Stomach (tissue), 9 donors: ENCODE results near the gene CSRP1. TPM values are rescaled to one million over a fixed set of nuclear protein-coding genes. Genes with fewer than 3 reads are reported as not detected.

Experiments
- DNase-seq, 2 donors: peaks; one replicate each; pipeline versions ENCODE4 v3.0.0 to v3.0.0-alpha.2; 2013 to 2019
- H3K27ac ChIP-seq, 5 donors: fragments of 200-600 bp in 4 of 5; sonication (generic) in 4 of 5; one replicate each; pipeline ENCODE4 v1.5.1; 2013 to 2019; ENCODE audit warnings: mild to moderate bottlenecking in 1 of 5, moderate library complexity in 1 of 5
- H3K27me3 ChIP-seq, 3 donors: fragments of 200-600 bp; sonication (generic); one replicate each; pipeline ENCODE4 v1.5.1; 2017 to 2019; ENCODE audit warnings: mixed run types in 1 of 3
- H3K36me3 ChIP-seq, 4 donors: fragments of 200-600 bp; sonication (generic); 1 replicate in 3 of 4; 2 replicates in 1 of 4; pipeline ENCODE4 v1.5.1; 2016 to 2019
- H3K4me1 ChIP-seq, 4 donors: fragments of 200-600 bp; sonication (generic); one replicate each; pipeline ENCODE4 v1.5.1; 2016 to 2019
- H3K4me3 ChIP-seq, 4 donors: fragments of 200-600 bp; sonication (generic) in 3 of 4; one replicate each; pipeline ENCODE4 v1.5.1; 2016 to 2019; ENCODE audit warnings: mild to moderate bottlenecking in 1 of 4
- H3K9me3 ChIP-seq, 4 donors: fragments of 200-600 bp; sonication (generic); one replicate each; pipeline ENCODE4 v1.5.1; 2016 to 2019
- EP300 ChIP-seq: sonication (generic); formaldehyde crosslinking; IDR thresholded peaks from one replicate; pipeline ENCODE4 v1.6.1; 2017; ENCODE audit warnings: antibody characterized with exemption
- POLR2A ChIP-seq, 4 donors: fragments of 450-650 bp; IDR thresholded peaks; one replicate each; pipeline ENCODE4 v1.6.1; 2016; ENCODE audit warnings: antibody characterized with exemption in 4 of 4, control low read depth in 2 of 4, mild to moderate bottlenecking in 1 of 4, moderate library complexity in 1 of 4
- POLR2AphosphoS5 ChIP-seq, 3 donors: sonication (generic); formaldehyde crosslinking; IDR thresholded peaks; one replicate each; pipeline ENCODE4 v1.6.1; 2016; ENCODE audit warnings: antibody characterized with exemption in 3 of 3
- WGBS, 5 donors: extraction: QIAGEN DNeasy Blood & Tissue Kit in 3 of 5; methylation state at CpG; one replicate each; pipeline versions ENCODE4 v1.1.5 to v1.1.7; 2013 to 2018; 5-methylcytosine and 5-hydroxymethylcytosine counted together
- intact Hi-C: fragments of 100-400 bp; cut with DNase I; formaldehyde crosslinking; loops from one replicate; pipeline ENCODE4 v1.15.1; 2023; ENCODE audit warnings: low total_unique reads
- polyA plus RNA-seq, 3 donors: library from polyadenylated mRNA; stranded (reverse); fragments of 200-250 nt; gene quantifications; one replicate each; pipeline ENCODE4 v1.2.3, GENCODE V29; 2013
- total RNA-seq, 5 donors: library from RNA; depleted of rRNA; stranded (reverse); fragments of >200 nt; gene quantifications; one replicate each; pipeline versions ENCODE4 v1.1.0 to v1.2.3, GENCODE V29; 2014 to 2016
- TF ChIP-seq, protein P1 (sequence below), 7 experiments: fragments of 450-650 bp in 4 of 7; fragments of 200-600 bp in 3 of 7; sonication (generic) in 3 of 7; IDR thresholded peaks; one replicate each; pipeline ENCODE4 v1.5.1; 2016 to 2019; ENCODE audit warnings: antibody characterized with exemption in 7 of 7, control low read depth in 2 of 7, mild to moderate bottlenecking in 1 of 7
- donor health status: healthy with polysubstance abuse.
- donor health status: Bipolar disorder and iron deficiency.
- donor health status: healthy.

CSRP1 gene
- total and polyA plus RNA-seq, 8 donors, result 220 to 2,162 (median 528) TPM

DNA sequence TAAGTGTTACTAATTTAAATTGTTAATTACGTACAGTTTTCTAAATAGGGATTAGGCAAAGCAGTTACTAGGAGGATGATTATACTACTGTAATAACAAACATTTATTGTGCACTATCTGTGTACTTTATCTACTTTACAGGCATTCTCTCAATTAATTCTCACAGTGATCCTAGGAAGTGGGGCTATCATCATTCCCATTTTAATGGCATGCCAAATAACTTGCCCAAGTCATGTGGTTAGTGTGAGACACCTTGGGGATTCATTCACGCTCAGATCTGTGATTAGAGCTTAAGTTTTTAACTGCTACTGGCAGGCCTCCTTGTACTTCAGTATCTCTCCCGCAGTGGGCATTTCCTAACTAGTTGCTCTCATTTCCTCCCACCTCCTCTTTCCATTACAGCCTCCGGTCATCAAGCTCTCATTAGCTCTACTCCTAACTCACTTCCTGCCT is 49.4 kb downstream of the CSRP1 start:
- H3K4me1 ChIP-seq, result peaks cover 21 to 48% (median 34%) of the 10 kb centered on the region in 4 donors
- H3K9me3 ChIP-seq, result no peaks in the 10 kb centered on the region
- H3K4me3 ChIP-seq, result no peak overlapping the region
- no peak for DNase-seq
- H3K36me3 ChIP-seq, result no peaks in the 10 kb centered on the region
- H3K27me3 ChIP-seq, result no peaks in the 10 kb centered on the region
- peak overlapping the region in 4 of 5 donors; percentile 45 to 77 (median 68) for H3K27ac ChIP-seq
- 58 to 82% (median 68%) methylated on average over 4 of the region's 4 CpGs for WGBS, 5 donors
- intact Hi-C loops, result no loop called here
- TF ChIP-seq POLR2AphosphoS5 (IDR thresholded peaks at IDR 0.05) (no peak), POLR2A (IDR thresholded peaks at IDR 0.05) (no peak), EP300 (no peak)
- TF ChIP-seq, protein P1, sequence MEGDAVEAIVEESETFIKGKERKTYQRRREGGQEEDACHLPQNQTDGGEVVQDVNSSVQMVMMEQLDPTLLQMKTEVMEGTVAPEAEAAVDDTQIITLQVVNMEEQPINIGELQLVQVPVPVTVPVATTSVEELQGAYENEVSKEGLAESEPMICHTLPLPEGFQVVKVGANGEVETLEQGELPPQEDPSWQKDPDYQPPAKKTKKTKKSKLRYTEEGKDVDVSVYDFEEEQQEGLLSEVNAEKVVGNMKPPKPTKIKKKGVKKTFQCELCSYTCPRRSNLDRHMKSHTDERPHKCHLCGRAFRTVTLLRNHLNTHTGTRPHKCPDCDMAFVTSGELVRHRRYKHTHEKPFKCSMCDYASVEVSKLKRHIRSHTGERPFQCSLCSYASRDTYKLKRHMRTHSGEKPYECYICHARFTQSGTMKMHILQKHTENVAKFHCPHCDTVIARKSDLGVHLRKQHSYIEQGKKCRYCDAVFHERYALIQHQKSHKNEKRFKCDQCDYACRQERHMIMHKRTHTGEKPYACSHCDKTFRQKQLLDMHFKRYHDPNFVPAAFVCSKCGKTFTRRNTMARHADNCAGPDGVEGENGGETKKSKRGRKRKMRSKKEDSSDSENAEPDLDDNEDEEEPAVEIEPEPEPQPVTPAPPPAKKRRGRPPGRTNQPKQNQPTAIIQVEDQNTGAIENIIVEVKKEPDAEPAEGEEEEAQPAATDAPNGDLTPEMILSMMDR (IDR thresholded peaks at IDR 0.05), result no peak

DNA sequence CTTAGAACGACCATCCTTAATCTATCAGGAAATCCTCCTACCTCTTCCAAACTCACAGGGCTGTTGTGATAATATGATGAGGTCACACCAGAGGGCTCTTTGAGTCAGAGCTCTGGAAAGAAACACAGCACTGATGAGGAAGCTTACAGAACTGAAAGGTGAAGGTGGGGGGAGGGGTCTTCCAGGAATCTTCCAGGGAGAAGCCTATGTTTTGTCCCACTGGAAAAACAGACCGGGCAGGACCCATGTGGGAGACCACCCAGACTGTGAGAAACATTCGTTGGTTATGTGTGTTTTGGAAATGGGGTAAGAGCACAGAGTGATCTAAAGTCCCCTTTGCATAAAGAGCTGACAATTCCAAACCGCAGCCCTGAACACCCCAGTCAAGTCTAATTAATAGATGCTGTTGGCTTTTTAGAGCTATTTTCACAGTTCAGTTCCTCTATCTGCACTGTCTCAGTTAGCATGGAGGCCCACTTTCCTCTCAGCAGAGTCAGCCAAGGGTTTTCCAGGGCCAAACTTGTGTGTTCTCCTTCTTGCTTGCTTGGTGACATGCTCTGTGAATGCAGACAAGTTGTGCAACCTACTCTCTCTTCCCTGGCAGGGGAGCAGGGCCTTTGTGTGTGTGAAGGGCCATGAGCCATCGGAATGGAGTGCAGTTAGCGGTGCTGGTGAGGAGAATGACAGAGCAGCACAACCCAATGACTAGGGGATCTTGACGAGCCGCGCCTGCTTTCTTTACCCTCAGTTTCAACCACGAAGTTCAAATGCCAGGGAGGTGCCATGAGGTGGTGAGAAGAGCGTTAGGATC is 50.2 kb downstream of the CSRP1 start:
- Histone ChIP-seq H3K27me3 (no peaks in the 10 kb centered on the region), H3K36me3 (no peaks in the 10 kb centered on the region), H3K4me1 (peaks cover 15 to 40% (median 26%) of the 10 kb centered on the region in 4 donors), H3K27ac (peak overlapping the region; percentile 32 to 77 (median 67)), H3K4me3 (no peak overlapping the region), H3K9me3 (no peaks in the 10 kb centered on the region)
- whole genome bisulfite sequencing, 5 donors, result 59 to 70% (median 62%) methylated on average over 11 of the region's 11 CpGs
- TF ChIP-seq, protein P1 (IDR thresholded peaks at IDR 0.05), result no peak
- TF ChIP-seq POLR2AphosphoS5 (IDR thresholded peaks at IDR 0.05), result peak in 2 of 3 donors; percentile 45 to 85
- intact Hi-C loops, result no loop called here
- DNase-seq, result peak in 1 of 2 donors; percentile 64

DNA sequence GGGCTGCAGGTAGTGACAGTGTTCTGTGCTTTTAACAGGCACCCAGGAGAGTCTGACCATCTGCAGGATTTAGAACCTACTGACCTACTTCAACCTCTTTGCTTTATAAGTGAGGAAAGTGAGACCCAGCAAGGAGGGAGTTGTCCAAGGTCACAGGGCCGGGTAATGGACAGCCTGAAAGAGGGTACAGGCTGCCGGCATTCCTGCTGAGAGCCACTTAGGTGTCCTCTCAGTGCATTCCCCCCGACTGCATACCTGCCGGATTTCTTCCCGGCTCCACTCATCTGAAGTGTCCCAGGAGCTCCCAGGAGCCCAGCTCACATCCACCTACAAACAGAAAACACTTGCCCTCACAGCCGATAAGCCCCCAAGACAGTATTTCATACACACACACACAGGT is 51.8 kb downstream of the CSRP1 start:
- intact Hi-C loops, result no loop called here
- Histone ChIP-seq H3K27ac (no peak overlapping the region), H3K27me3 (peaks cover 0 to 7% (median 0%) of the 10 kb centered on the region in 3 donors), H3K36me3 (no peaks in the 10 kb centered on the region), H3K9me3 (no peaks in the 10 kb centered on the region), H3K4me3 (no peak overlapping the region), H3K4me1 (peaks cover 15 to 39% (median 19%) of the 10 kb centered on the region in 4 donors)
- DNase-seq, result no peak
- 67 to 89% (median 77%) methylated on average over 6 of the region's 6 CpGs for WGBS, 5 donors
- TF ChIP-seq EP300, result no peak
- TF ChIP-seq POLR2AphosphoS5 (IDR thresholded peaks at IDR 0.05), result no peak
- TF ChIP-seq, protein P1 (IDR thresholded peaks at IDR 0.05), result no peak

DNA sequence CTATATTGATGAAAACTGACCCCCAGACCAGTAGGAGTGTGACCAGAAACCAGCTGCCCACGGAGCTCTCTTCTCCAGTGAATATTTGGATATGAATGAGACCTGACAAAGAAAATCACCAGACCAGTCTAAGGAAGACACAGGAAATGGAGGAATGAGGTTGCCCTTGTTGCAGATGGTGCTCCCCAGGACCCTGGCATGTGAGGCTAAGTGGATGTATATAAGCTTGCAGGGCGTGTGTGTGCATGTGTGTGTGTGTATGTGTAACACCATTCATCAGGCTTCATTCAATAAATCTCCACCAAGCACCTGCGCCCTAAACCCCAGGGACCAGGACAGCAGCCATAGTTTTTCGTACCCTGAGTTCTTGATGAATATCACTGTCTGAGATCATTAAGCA is 52.3 kb downstream of the CSRP1 start:
- H3K4me1 ChIP-seq, result peaks cover 16 to 39% (median 21%) of the 10 kb centered on the region in 4 donors
- TF ChIP-seq POLR2A (IDR thresholded peaks at IDR 0.05) (no peak), EP300 (no peak), POLR2AphosphoS5 (IDR thresholded peaks at IDR 0.05) (no peak)
- TF ChIP-seq, protein P1 (IDR thresholded peaks at IDR 0.05), result no peak
- WGBS, 5 donors, result 75 to 85% (median 82%) methylated on average over 4 of the region's 4 CpGs
- no peak overlapping the region for H3K27ac ChIP-seq
- no peak for DNase-seq
- peaks cover 0 to 7% (median 0%) of the 10 kb centered on the region in 3 donors for H3K27me3 ChIP-seq
- no peak overlapping the region for H3K4me3 ChIP-seq
- H3K36me3 ChIP-seq, result no peaks in the 10 kb centered on the region
- no peaks in the 10 kb centered on the region for H3K9me3 ChIP-seq
- intact Hi-C loops, result no loop called here
